ENCODE measurements around the gene TEX35. TPM values are rescaled to one million over a fixed set of nuclear protein-coding genes. Genes with fewer than 3 reads are reported as not detected.

Gene TEX35
- total and polyA plus RNA-seq, 2 donors: 0.05 to 0.07 TPM

- Histone ChIP-seq H3K9me3 (ENCODE audit: control insufficient read depth in 2 of 2, insufficient read depth in 1 of 2, low read length in 1 of 2) (peaks cover 1 to 7% of the 10 kb centered on the region in 2 donors), H3K27me3 (ENCODE audit: control insufficient read depth in 2 of 2, insufficient read depth in 1 of 2, low read length in 1 of 2) (peaks cover 0 to 14% of the 10 kb centered on the region in 2 donors), H3K36me3 (ENCODE audit: control insufficient read depth in 2 of 2, insufficient read depth in 2 of 2, low read length in 1 of 2) (no peaks in the 10 kb centered on the region), H3K4me3 (ENCODE audit: low read length in 2 of 2) (no peak overlapping the region), H3K4me1 (ENCODE audit: control insufficient read depth in 2 of 2, insufficient read depth in 2 of 2, low read length in 2 of 2) (peaks cover 0 to 3% of the 10 kb centered on the region in 2 donors), H3K27ac (ENCODE audit: low read depth in 1 of 2, low read length in 1 of 2) (no peak overlapping the region)
- DNase-seq (ENCODE audit: low read depth in 6 of 9, low spot score in 9 of 9): no peak
- 98% methylated on average over 9 of the region's 9 CpGs for WGBS
These were observed 21.9 kb upstream of the TEX35 start for GRCh38 chr1:178490967-178491366.

- H3K4me1 ChIP-seq (ENCODE audit: control insufficient read depth in 2 of 2, insufficient read depth in 2 of 2, low read length in 2 of 2): peaks cover 0 to 3% of the 10 kb centered on the region in 2 donors
- no peak for DNase-seq (ENCODE audit: low read depth in 6 of 9, low spot score in 9 of 9)
- 93% methylated on average over 4 of the region's 4 CpGs for WGBS
- H3K9me3 ChIP-seq (ENCODE audit: control insufficient read depth in 2 of 2, insufficient read depth in 1 of 2, low read length in 1 of 2): peaks cover 1 to 7% of the 10 kb centered on the region in 2 donors
- H3K27me3 ChIP-seq (ENCODE audit: control insufficient read depth in 2 of 2, insufficient read depth in 1 of 2, low read length in 1 of 2): peaks cover 0 to 9% of the 10 kb centered on the region in 2 donors
- no peaks in the 10 kb centered on the region for H3K36me3 ChIP-seq (ENCODE audit: control insufficient read depth in 2 of 2, insufficient read depth in 2 of 2, low read length in 1 of 2)
- H3K4me3 ChIP-seq (ENCODE audit: low read length in 2 of 2): no peak overlapping the region
- no peak overlapping the region for H3K27ac ChIP-seq (ENCODE audit: low read depth in 1 of 2, low read length in 1 of 2)
These were observed 21.2 kb upstream of the TEX35 start for GRCh38 chr1:178491721-178492120.

- peaks cover 0 to 2% of the 10 kb centered on the region in 2 donors for H3K27me3 ChIP-seq (ENCODE audit: control insufficient read depth in 2 of 2, insufficient read depth in 1 of 2, low read length in 1 of 2)
- WGBS: 96% methylated on average over 11 of the region's 11 CpGs
- no peak overlapping the region for H3K4me3 ChIP-seq (ENCODE audit: low read length in 2 of 2)
- peaks cover 1 to 2% of the 10 kb centered on the region in 2 donors for H3K9me3 ChIP-seq (ENCODE audit: control insufficient read depth in 2 of 2, insufficient read depth in 1 of 2, low read length in 1 of 2)
- DNase-seq (ENCODE audit: low read depth in 6 of 9, low spot score in 9 of 9): no peak
- H3K36me3 ChIP-seq (ENCODE audit: control insufficient read depth in 2 of 2, insufficient read depth in 2 of 2, low read length in 1 of 2): no peaks in the 10 kb centered on the region
- no peaks in the 10 kb centered on the region for H3K4me1 ChIP-seq (ENCODE audit: control insufficient read depth in 2 of 2, insufficient read depth in 2 of 2, low read length in 2 of 2)
- H3K27ac ChIP-seq (ENCODE audit: low read depth in 1 of 2, low read length in 1 of 2): no peak overlapping the region
These were observed 20.6 kb upstream of the TEX35 start for GRCh38 chr1:178492341-178492740.

- no peak overlapping the region for H3K27ac ChIP-seq (ENCODE audit: low read depth in 1 of 2, low read length in 1 of 2)
- H3K36me3 ChIP-seq (ENCODE audit: control insufficient read depth in 2 of 2, insufficient read depth in 2 of 2, low read length in 1 of 2): no peaks in the 10 kb centered on the region
- H3K4me1 ChIP-seq (ENCODE audit: control insufficient read depth in 2 of 2, insufficient read depth in 2 of 2, low read length in 2 of 2): no peaks in the 10 kb centered on the region
- H3K9me3 ChIP-seq (ENCODE audit: control insufficient read depth in 2 of 2, insufficient read depth in 1 of 2, low read length in 1 of 2): peaks cover 0 to 1% of the 10 kb centered on the region in 2 donors
- H3K4me3 ChIP-seq (ENCODE audit: low read length in 2 of 2): no peak overlapping the region
- WGBS: 96% methylated on average over 16 of the region's 16 CpGs
- H3K27me3 ChIP-seq (ENCODE audit: control insufficient read depth in 2 of 2, insufficient read depth in 1 of 2, low read length in 1 of 2): no peaks in the 10 kb centered on the region
- DNase-seq (ENCODE audit: low read depth in 6 of 9, low spot score in 9 of 9): no peak
These were observed 19.6 kb upstream of the TEX35 start for GRCh38 chr1:178493301-178493741.

GRCh38 chr1:178494569-178494971, 18.3 kb upstream of the TEX35 start:
- Histone ChIP-seq H3K27ac (ENCODE audit: low read depth in 1 of 2, low read length in 1 of 2) (no peak overlapping the region), H3K4me1 (ENCODE audit: control insufficient read depth in 2 of 2, insufficient read depth in 2 of 2, low read length in 2 of 2) (no peaks in the 10 kb centered on the region), H3K27me3 (ENCODE audit: control insufficient read depth in 2 of 2, insufficient read depth in 1 of 2, low read length in 1 of 2) (no peaks in the 10 kb centered on the region), H3K9me3 (ENCODE audit: control insufficient read depth in 2 of 2, insufficient read depth in 1 of 2, low read length in 1 of 2) (peaks cover 0 to 1% of the 10 kb centered on the region in 2 donors), H3K36me3 (ENCODE audit: control insufficient read depth in 2 of 2, insufficient read depth in 2 of 2, low read length in 1 of 2) (no peaks in the 10 kb centered on the region), H3K4me3 (ENCODE audit: low read length in 2 of 2) (no peak overlapping the region)
- 99% methylated on average over 13 of the region's 13 CpGs for WGBS
- DNase-seq (ENCODE audit: low read depth in 6 of 9, low spot score in 9 of 9): no peak

- Histone ChIP-seq H3K4me3 (ENCODE audit: low read length in 2 of 2) (no peak overlapping the region), H3K9me3 (ENCODE audit: control insufficient read depth in 2 of 2, insufficient read depth in 1 of 2, low read length in 1 of 2) (peaks cover 0 to 1% of the 10 kb centered on the region in 2 donors), H3K4me1 (ENCODE audit: control insufficient read depth in 2 of 2, insufficient read depth in 2 of 2, low read length in 2 of 2) (no peaks in the 10 kb centered on the region), H3K27me3 (ENCODE audit: control insufficient read depth in 2 of 2, insufficient read depth in 1 of 2, low read length in 1 of 2) (no peaks in the 10 kb centered on the region), H3K36me3 (ENCODE audit: control insufficient read depth in 2 of 2, insufficient read depth in 2 of 2, low read length in 1 of 2) (no peaks in the 10 kb centered on the region), H3K27ac (ENCODE audit: low read depth in 1 of 2, low read length in 1 of 2) (no peak overlapping the region)
- no peak for DNase-seq (ENCODE audit: low read depth in 6 of 9, low spot score in 9 of 9)
- 97% methylated on average over 1 of the region's 1 CpG for WGBS
These were observed 17.8 kb upstream of the TEX35 start for GRCh38 chr1:178495158-178495557.

- no peaks in the 10 kb centered on the region for H3K36me3 ChIP-seq (ENCODE audit: control insufficient read depth in 2 of 2, insufficient read depth in 2 of 2, low read length in 1 of 2)
- peaks cover 0 to under 1% of the 10 kb centered on the region in 2 donors for H3K9me3 ChIP-seq (ENCODE audit: control insufficient read depth in 2 of 2, insufficient read depth in 1 of 2, low read length in 1 of 2)
- no peak overlapping the region for H3K27ac ChIP-seq (ENCODE audit: low read depth in 1 of 2, low read length in 1 of 2)
- no peak for DNase-seq (ENCODE audit: low read depth in 6 of 9, low spot score in 9 of 9)
- H3K27me3 ChIP-seq (ENCODE audit: control insufficient read depth in 2 of 2, insufficient read depth in 1 of 2, low read length in 1 of 2): no peaks in the 10 kb centered on the region
- H3K4me3 ChIP-seq (ENCODE audit: low read length in 2 of 2): no peak overlapping the region
- WGBS: 93% methylated on average over 16 of the region's 16 CpGs
- H3K4me1 ChIP-seq (ENCODE audit: control insufficient read depth in 2 of 2, insufficient read depth in 2 of 2, low read length in 2 of 2): no peaks in the 10 kb centered on the region
These were observed 17.0 kb upstream of the TEX35 start for GRCh38 chr1:178495741-178496409.

GRCh38 chr1:178496410-178497135, 16.3 kb upstream of the TEX35 start, which contains the start of gene CLEC20A:
Gene CLEC20A, minus strand, starts transcription at chr1:178496964. Its CDS starts 25 bp downstream, at chr1:178496939.
- no peak within 1 kb of the TSS for H3K4me3 ChIP-seq (ENCODE audit: low read length in 2 of 2)
- no peak within 1 kb of the TSS for H3K27ac ChIP-seq (ENCODE audit: low read depth in 1 of 2, low read length in 1 of 2)
- no peaks in the 10 kb centered on the region for H3K36me3 ChIP-seq (ENCODE audit: control insufficient read depth in 2 of 2, insufficient read depth in 2 of 2, low read length in 1 of 2)
- no peaks in the 10 kb centered on the region for H3K27me3 ChIP-seq (ENCODE audit: control insufficient read depth in 2 of 2, insufficient read depth in 1 of 2, low read length in 1 of 2)
- no peaks in the 10 kb centered on the region for H3K4me1 ChIP-seq (ENCODE audit: control insufficient read depth in 2 of 2, insufficient read depth in 2 of 2, low read length in 2 of 2)
- WGBS: 98% methylated on average over 26 of the region's 26 CpGs
- H3K9me3 ChIP-seq (ENCODE audit: control insufficient read depth in 2 of 2, insufficient read depth in 1 of 2, low read length in 1 of 2): no peaks in the 10 kb centered on the region
- no peak for DNase-seq (ENCODE audit: low read depth in 6 of 9, low spot score in 9 of 9)

- Histone ChIP-seq H3K36me3 (ENCODE audit: control insufficient read depth in 2 of 2, insufficient read depth in 2 of 2, low read length in 1 of 2) (no peaks in the 10 kb centered on the region), H3K9me3 (ENCODE audit: control insufficient read depth in 2 of 2, insufficient read depth in 1 of 2, low read length in 1 of 2) (no peaks in the 10 kb centered on the region), H3K4me3 (ENCODE audit: low read length in 2 of 2) (no peak overlapping the region), H3K4me1 (ENCODE audit: control insufficient read depth in 2 of 2, insufficient read depth in 2 of 2, low read length in 2 of 2) (no peaks in the 10 kb centered on the region), H3K27ac (ENCODE audit: low read depth in 1 of 2, low read length in 1 of 2) (no peak overlapping the region), H3K27me3 (ENCODE audit: control insufficient read depth in 2 of 2, insufficient read depth in 1 of 2, low read length in 1 of 2) (no peaks in the 10 kb centered on the region)
- no peak for DNase-seq (ENCODE audit: low read depth in 6 of 9, low spot score in 9 of 9)
- 95% methylated on average over 7 of the region's 7 CpGs for WGBS
These were observed 14.9 kb upstream of the TEX35 start for GRCh38 chr1:178497903-178498478.
